Esophagus (tissue), 2 donors: ENCODE results near the gene PRRT2. TPM values are rescaled to one million over a fixed set of nuclear protein-coding genes. Genes with fewer than 3 reads are reported as not detected.

ENCODE experiments used
- H3K27ac ChIP-seq, 2 donors: one replicate each; pipeline ENCODE4 v1.5.1; 2013; ENCODE audit warnings: low read depth in 2 of 2, mild to moderate bottlenecking in 2 of 2, inconsistent platforms in 1 of 2, low read length in 1 of 2, moderate library complexity in 1 of 2
- H3K27me3 ChIP-seq, 2 donors: one replicate each; pipeline ENCODE4 v1.6.1; 2013; ENCODE audit warnings: low read length in 2 of 2, control low read depth in 1 of 2, mild to moderate bottlenecking in 1 of 2; ENCODE audit not compliant: insufficient read depth in 2 of 2, control insufficient read depth in 1 of 2
- H3K36me3 ChIP-seq, 2 donors: one replicate each; pipeline ENCODE4 v1.6.1; 2013; ENCODE audit warnings: low read length in 1 of 2; ENCODE audit not compliant: control insufficient read depth in 2 of 2, insufficient read depth in 2 of 2
- H3K4me1 ChIP-seq, 2 donors: one replicate each; pipeline ENCODE4 v1.6.1; 2013; ENCODE audit warnings: low read length in 1 of 2; ENCODE audit not compliant: control insufficient read depth in 2 of 2, insufficient read depth in 2 of 2
- H3K4me3 ChIP-seq, 2 donors: one replicate each; pipeline ENCODE4 v1.5.1; 2013; ENCODE audit warnings: low read length in 2 of 2, mild to moderate bottlenecking in 2 of 2, low read depth in 1 of 2, moderate library complexity in 1 of 2
- H3K9me3 ChIP-seq, 2 donors: one replicate each; pipeline ENCODE4 v1.6.1; 2013; ENCODE audit warnings: mild to moderate bottlenecking in 2 of 2, low read depth in 1 of 2, low read length in 1 of 2, moderate library complexity in 1 of 2; ENCODE audit not compliant: control insufficient read depth in 2 of 2, insufficient read depth in 1 of 2
- WGBS, 2 donors: extraction: QIAGEN DNeasy Blood & Tissue Kit; methylation state at CpG; one replicate each; pipeline ENCODE4 v1.1.7; 2013; 5-methylcytosine and 5-hydroxymethylcytosine counted together
- polyA plus RNA-seq, 2 donors: library from polyadenylated mRNA; stranded (reverse); fragments of 200-250 nt; gene quantifications; one replicate each; pipeline ENCODE4 v1.2.3, GENCODE V29; 2013
- donor health status: healthy with polysubstance abuse.
- donor health status: Bipolar disorder and iron deficiency.

The PRRT2 gene
- polyA plus RNA-seq, 2 donors = 1.1 to 2.1 TPM

- WGBS, 2 donors = 0 to 1% methylated on average over 71 to 96 of the region's 103 CpGs
- Histone ChIP-seq H3K9me3 (no peaks in the 10 kb centered on the region), H3K36me3 (peaks cover 4 to 20% of the 10 kb centered on the region in 2 donors), H3K4me1 (peaks cover 3 to 22% of the 10 kb centered on the region in 2 donors), H3K27ac (peak overlapping the region; percentile 98), H3K4me3 (peak overlapping the region; percentile 64 to 89), H3K27me3 (no peaks in the 10 kb centered on the region)
Observed at GRCh38 chr16:29805232-29806098, 6.5 kb upstream of the PRRT2 start.

- H3K36me3 ChIP-seq = peaks cover 4 to 20% of the 10 kb centered on the region in 2 donors
- WGBS, 2 donors = 0 to 1% methylated on average over 5 to 43 of the region's 67 CpGs
- no peaks in the 10 kb centered on the region for H3K27me3 ChIP-seq
- peak within 1 kb of the TSS; percentile 64 to 89 for H3K4me3 ChIP-seq
- H3K9me3 ChIP-seq = no peaks in the 10 kb centered on the region
- H3K4me1 ChIP-seq = peaks cover 5 to 26% of the 10 kb centered on the region in 2 donors
- H3K27ac ChIP-seq = peak within 1 kb of the TSS; percentile 98
Observed at GRCh38 chr16:29806099-29806579, 5.9 kb upstream of the PRRT2 start, which contains the start of gene MAZ. MAZ (plus strand) TSS chr16:29806529; CDS start chr16:29806702, 173 bp downstream.

GRCh38 chr16:29806641-29807425 lies 5.2 kb upstream of the PRRT2 start:
- H3K27me3 ChIP-seq = no peaks in the 10 kb centered on the region
- H3K9me3 ChIP-seq = no peaks in the 10 kb centered on the region
- H3K4me1 ChIP-seq = peaks cover 5 to 31% of the 10 kb centered on the region in 2 donors
- WGBS, 2 donors = 1 to 2% methylated on average over 49 to 99 of the region's 99 CpGs
- H3K36me3 ChIP-seq = peaks cover 4 to 15% of the 10 kb centered on the region in 2 donors
- peak overlapping the region; percentile 64 to 77 for H3K4me3 ChIP-seq
- peak overlapping the region; percentile 94 for H3K27ac ChIP-seq

- peaks cover 4 to 15% of the 10 kb centered on the region in 2 donors for H3K36me3 ChIP-seq
- H3K27ac ChIP-seq = peak overlapping the region; percentile 94
- no peaks in the 10 kb centered on the region for H3K9me3 ChIP-seq
- H3K4me1 ChIP-seq = peaks cover 5 to 35% of the 10 kb centered on the region in 2 donors
- H3K27me3 ChIP-seq = no peaks in the 10 kb centered on the region
- H3K4me3 ChIP-seq = peak overlapping the region; percentile 64 to 77
- 1 to 6% methylated on average over 65 to 69 of the region's 69 CpGs for WGBS, 2 donors
Observed at GRCh38 chr16:29807426-29808218, 4.4 kb upstream of the PRRT2 start.

- Histone ChIP-seq H3K27me3 (no peaks in the 10 kb centered on the region), H3K4me1 (peaks cover 5 to 35% of the 10 kb centered on the region in 2 donors), H3K9me3 (no peaks in the 10 kb centered on the region), H3K36me3 (peaks cover 4 to 15% of the 10 kb centered on the region in 2 donors), H3K4me3 (peak overlapping the region; percentile 64 to 77), H3K27ac (peak overlapping the region; percentile 94)
- 34 to 43% methylated on average over 25 of the region's 25 CpGs for whole genome bisulfite sequencing, 2 donors
Observed at GRCh38 chr16:29808219-29808900, 3.6 kb upstream of the PRRT2 start.

- Histone ChIP-seq H3K27me3 (no peaks in the 10 kb centered on the region), H3K9me3 (no peaks in the 10 kb centered on the region), H3K4me3 (no peak overlapping the region), H3K36me3 (peaks cover 4 to 15% of the 10 kb centered on the region in 2 donors), H3K4me1 (peaks cover 5 to 35% of the 10 kb centered on the region in 2 donors), H3K27ac (peak overlapping the region; percentile 94)
- 69 to 76% methylated on average over 31 of the region's 31 CpGs for WGBS, 2 donors
Observed at GRCh38 chr16:29809031-29809747, 2.8 kb upstream of the PRRT2 start.

- Histone ChIP-seq H3K4me3 (no peak overlapping the region), H3K4me1 (peaks cover 8 to 40% of the 10 kb centered on the region in 2 donors), H3K27ac (peak overlapping the region; percentile 59 to 75), H3K9me3 (no peaks in the 10 kb centered on the region), H3K27me3 (no peaks in the 10 kb centered on the region), H3K36me3 (peaks cover 4 to 15% of the 10 kb centered on the region in 2 donors)
- 49 to 52% methylated on average over 23 of the region's 23 CpGs for WGBS, 2 donors
Observed at GRCh38 chr16:29809850-29810698, 1.9 kb upstream of the PRRT2 start.
